Liver (tissue), 9 donors: ENCODE results near the gene SETBP1. TPM values are rescaled to one million over a fixed set of nuclear protein-coding genes. Genes with fewer than 3 reads are reported as not detected.

ENCODE experiments used
- DNase-seq: peaks from one replicate; pipeline ENCODE4 v3.0.0-alpha.2; 2017; ENCODE audit warnings: low spot score
- H3K27ac ChIP-seq, 2 donors: one replicate each; pipeline ENCODE4 v1.7.0; 2013; ENCODE audit warnings: inconsistent platforms in 2 of 2, low read length in 2 of 2, control low read depth in 1 of 2, low read depth in 1 of 2, mild to moderate bottlenecking in 1 of 2
- H3K27me3 ChIP-seq, 4 donors: one replicate each; pipeline versions ENCODE4 v1.6.1 to v1.7.0; 2013; ENCODE audit warnings: low read length in 3 of 4, inconsistent platforms in 1 of 4, mild to moderate bottlenecking in 1 of 4, moderate library complexity in 1 of 4; ENCODE audit not compliant: control insufficient read depth in 4 of 4, insufficient read depth in 4 of 4
- H3K36me3 ChIP-seq, 4 donors: one replicate each; pipeline versions ENCODE4 v1.6.1 to v1.7.0; 2013; ENCODE audit warnings: low read length in 3 of 4, mild to moderate bottlenecking in 3 of 4, low read depth in 1 of 4, moderate library complexity in 1 of 4; ENCODE audit not compliant: control insufficient read depth in 4 of 4, insufficient read depth in 3 of 4
- H3K4me1 ChIP-seq, 4 donors: one replicate each; pipeline versions ENCODE4 v1.6.1 to v1.7.0; 2013; ENCODE audit warnings: low read length in 3 of 4, mild to moderate bottlenecking in 3 of 4, moderate library complexity in 1 of 4; ENCODE audit not compliant: control insufficient read depth in 4 of 4, insufficient read depth in 4 of 4
- H3K4me3 ChIP-seq, 3 donors: one replicate each; pipeline versions ENCODE4 v1.6.1 to v1.7.0; 2013; ENCODE audit warnings: low read length in 3 of 3, control low read depth in 1 of 3, low read depth in 1 of 3, mild to moderate bottlenecking in 1 of 3
- H3K9ac ChIP-seq, 2 donors: one replicate each; pipeline ENCODE4 v1.7.0; 2013; ENCODE audit warnings: low read length in 2 of 2, mild to moderate bottlenecking in 2 of 2, moderate library complexity in 2 of 2, control low read depth in 1 of 2, low read depth in 1 of 2
- H3K9me3 ChIP-seq, 4 donors: one replicate each; pipeline versions ENCODE4 v1.6.1 to v1.7.0; 2013; ENCODE audit warnings: low read length in 3 of 4; ENCODE audit not compliant: control insufficient read depth in 4 of 4
- ATF3 ChIP-seq: IDR thresholded peaks from 2 replicates; pipeline ENCODE4 v1.6.1; 2016; ENCODE audit warnings: antibody characterized with exemption
- CTCF ChIP-seq: fragments of 150-350 bp; IDR thresholded peaks from 2 replicates; pipeline ENCODE4 v1.5.1; 2017; ENCODE audit warnings: improper control_type of control experiment, low read depth, low read length; ENCODE audit not compliant: missing input control
- EGR1 ChIP-seq, 2 donors: IDR thresholded peaks; 2 replicates each; pipeline ENCODE4 v1.6.1; 2016 to 2018; ENCODE audit warnings: antibody characterized with exemption in 2 of 2, low read depth in 2 of 2
- FOXA2 ChIP-seq: IDR thresholded peaks from 2 replicates; pipeline ENCODE4 v1.6.1; 2016; ENCODE audit warnings: antibody characterized with exemption
- GABPA ChIP-seq, 2 donors: IDR thresholded peaks in 1 of 2; conservative IDR thresholded peaks in 1 of 2; 2 replicates each; pipeline ENCODE4 v1.6.1; 2016; ENCODE audit warnings: antibody characterized with exemption in 2 of 2, mild to moderate bottlenecking in 1 of 2, moderate library complexity in 1 of 2
- HNF4A ChIP-seq, 2 donors: conservative IDR thresholded peaks; 2 replicates each; pipeline ENCODE4 v1.6.1; 2016; ENCODE audit warnings: antibody characterized with exemption in 2 of 2, mild to moderate bottlenecking in 2 of 2
- HNF4G ChIP-seq: IDR thresholded peaks from 2 replicates; pipeline ENCODE4 v1.6.1; 2016; ENCODE audit warnings: antibody characterized with exemption
- JUND ChIP-seq, 2 donors: IDR thresholded peaks; 2 replicates each; pipeline ENCODE4 v1.6.1; 2016; ENCODE audit warnings: antibody characterized with exemption in 2 of 2
- MAX ChIP-seq: IDR thresholded peaks from 2 replicates; pipeline ENCODE4 v1.6.1; 2016; ENCODE audit warnings: antibody characterized with exemption
- NR2F2 ChIP-seq: IDR thresholded peaks from 2 replicates; pipeline ENCODE4 v1.6.1; 2016; ENCODE audit warnings: antibody characterized with exemption
- RAD21 ChIP-seq, 2 donors: IDR thresholded peaks; 2 replicates each; pipeline ENCODE4 v1.6.1; 2016; ENCODE audit warnings: antibody characterized with exemption in 2 of 2, mild to moderate bottlenecking in 2 of 2
- REST ChIP-seq: IDR thresholded peaks from 2 replicates; pipeline ENCODE4 v1.6.1; 2016; ENCODE audit warnings: antibody characterized with exemption, mild to moderate bottlenecking
- SP1 ChIP-seq: IDR thresholded peaks from 2 replicates; pipeline ENCODE4 v1.6.1; 2018; ENCODE audit warnings: antibody characterized with exemption, mild to moderate bottlenecking
- TAF1 ChIP-seq: conservative IDR thresholded peaks from 2 replicates; pipeline ENCODE4 v1.6.1; 2016; ENCODE audit warnings: antibody characterized with exemption, mild to moderate bottlenecking
- YY1 ChIP-seq: IDR thresholded peaks from 2 replicates; pipeline ENCODE4 v1.6.1; 2016; ENCODE audit warnings: antibody characterized with exemption, mild to moderate bottlenecking
- ZBTB33 ChIP-seq: IDR thresholded peaks from 2 replicates; pipeline ENCODE4 v1.6.1; 2016; ENCODE audit warnings: antibody characterized with exemption
- WGBS: extraction: QIAGEN DNeasy Blood & Tissue Kit; methylation state at CpG from one replicate; pipeline ENCODE4 v1.1.7; 2013; 5-methylcytosine and 5-hydroxymethylcytosine counted together
- polyA plus RNA-seq, 2 donors: library from polyadenylated mRNA; stranded (reverse) in 1 of 2; unstranded in 1 of 2; fragments of 200-250 nt in 1 of 2; fragments of >200 nt in 1 of 2; fragmentation: Nextera tagmentation in 1 of 2; extraction: Ambion mirVana in 1 of 2; gene quantifications; one replicate each; pipeline versions ENCODE4 v1.2.1 to v1.2.3, GENCODE V29; 2013 to 2015
- total RNA-seq, 2 donors: library from RNA; depleted of rRNA; stranded (reverse); fragments of >200 nt; gene quantifications; one replicate each; pipeline ENCODE4 v1.2.3, GENCODE V29; 2014
- donor health status: healthy.
- donor health status: healthy.
- donor health status: healthy.
- donor health status: healthy.
- donor health status: healthy.

Gene SETBP1
- total and polyA plus RNA-seq, 4 donors = 2.5 to 15.8 (median 4.7) TPM

GRCh38 chr18:44893045-44893706, 212.5 kb downstream of the SETBP1 start:
- TF ChIP-seq ATF3 (no peak), HNF4A (conservative IDR thresholded peaks at IDR 0.05) (peak; percentile 26 to 58)
- Histone ChIP-seq H3K4me1 (peaks cover 0 to 8% (median 2%) of the 10 kb centered on the region in 4 donors), H3K9ac (peak overlapping the region in 1 of 2 donors; percentile 9), H3K36me3 (no peaks in the 10 kb centered on the region), H3K27ac (no peak overlapping the region), H3K9me3 (no peaks in the 10 kb centered on the region), H3K27me3 (no peaks in the 10 kb centered on the region), H3K4me3 (no peak overlapping the region)
- DNase-seq = no peak
- WGBS = 64% methylated on average over 4 of the region's 4 CpGs

- DNase-seq = no peak
- peaks cover 0 to 8% (median 2%) of the 10 kb centered on the region in 4 donors for H3K4me1 ChIP-seq
- H3K27me3 ChIP-seq = no peaks in the 10 kb centered on the region
- H3K27ac ChIP-seq = no peak overlapping the region
- H3K36me3 ChIP-seq = no peaks in the 10 kb centered on the region
- TF ChIP-seq NR2F2 (no peak), TAF1 (no peak), HNF4A (conservative IDR thresholded peaks at IDR 0.05) (no peak), FOXA2 (no peak), YY1 (no peak), RAD21 (IDR thresholded peaks at IDR 0.05) (no peak), MAX (no peak), ATF3 (no peak), REST (no peak), HNF4G (no peak), EGR1 (IDR thresholded peaks at IDR 0.05; ENCODE audit: low read depth in 2 of 2) (no peak), ZBTB33 (no peak), GABPA (IDR thresholded peaks at IDR 0.05 in 1 of 2, conservative IDR thresholded peaks at IDR 0.05 in 1 of 2) (no peak), SP1 (no peak), JUND (IDR thresholded peaks at IDR 0.05) (no peak), CTCF (no peak)
- 73% methylated on average over 2 of the region's 2 CpGs for whole genome bisulfite sequencing
- H3K9me3 ChIP-seq = no peaks in the 10 kb centered on the region
- H3K4me3 ChIP-seq = no peak overlapping the region
- no peak overlapping the region for H3K9ac ChIP-seq
These were observed 213.3 kb downstream of the SETBP1 start for GRCh38 chr18:44893966-44894365.
